NCI-H526 treated with DMSO at 0.1 percent for 48 hours (cell line): ENCODE data around the gene RAB8B.
A peak's percentile ranks its signal among the peaks of the same experiment; 100 is the strongest.

Experiments used
- DNase-seq: peaks from one replicate; lab custom pipeline; 2025; lab: John Stamatoyannopoulos, UW

Gene RAB8B

DNA sequence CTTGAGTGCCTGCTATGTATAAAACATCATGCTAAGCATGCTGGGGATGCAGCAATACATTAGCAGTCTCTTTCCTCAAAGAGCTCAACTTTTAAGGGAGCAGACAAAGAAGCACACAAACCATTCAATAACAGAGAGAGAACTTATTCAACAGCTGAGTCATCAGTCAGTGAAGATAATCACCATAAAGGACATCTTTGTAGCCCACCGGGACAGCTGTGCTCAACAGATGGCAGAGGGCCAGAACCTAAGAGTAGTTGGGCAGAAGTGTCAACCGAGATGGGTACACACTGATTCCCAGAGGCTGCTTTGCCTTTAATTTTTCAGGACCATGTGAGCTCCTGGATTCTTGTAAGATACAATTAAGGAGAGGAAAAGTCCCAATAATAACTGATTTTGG, 4.2 kb upstream of the RAB8B start:
- DNase-seq = no peak

DNA sequence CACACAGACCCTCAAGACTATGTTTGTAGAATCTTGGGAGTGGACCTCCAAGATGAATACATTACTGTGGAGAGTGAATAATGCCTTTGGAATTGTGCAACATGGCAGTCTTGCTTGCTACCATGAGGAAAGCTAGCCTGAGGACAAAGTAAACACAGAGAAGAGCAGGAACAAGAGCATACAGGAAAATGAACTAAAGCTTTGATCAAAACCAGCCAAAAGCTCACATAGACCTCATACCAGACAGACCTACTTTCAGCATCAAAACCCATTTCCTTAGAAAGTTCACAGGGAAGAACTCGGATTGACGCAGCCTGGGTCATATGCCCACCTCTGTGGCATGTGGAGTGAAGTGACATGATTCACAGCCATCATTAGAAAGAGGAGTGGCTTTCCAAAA, 3.3 kb upstream of the RAB8B start:
- no peak for DNase-seq

DNA sequence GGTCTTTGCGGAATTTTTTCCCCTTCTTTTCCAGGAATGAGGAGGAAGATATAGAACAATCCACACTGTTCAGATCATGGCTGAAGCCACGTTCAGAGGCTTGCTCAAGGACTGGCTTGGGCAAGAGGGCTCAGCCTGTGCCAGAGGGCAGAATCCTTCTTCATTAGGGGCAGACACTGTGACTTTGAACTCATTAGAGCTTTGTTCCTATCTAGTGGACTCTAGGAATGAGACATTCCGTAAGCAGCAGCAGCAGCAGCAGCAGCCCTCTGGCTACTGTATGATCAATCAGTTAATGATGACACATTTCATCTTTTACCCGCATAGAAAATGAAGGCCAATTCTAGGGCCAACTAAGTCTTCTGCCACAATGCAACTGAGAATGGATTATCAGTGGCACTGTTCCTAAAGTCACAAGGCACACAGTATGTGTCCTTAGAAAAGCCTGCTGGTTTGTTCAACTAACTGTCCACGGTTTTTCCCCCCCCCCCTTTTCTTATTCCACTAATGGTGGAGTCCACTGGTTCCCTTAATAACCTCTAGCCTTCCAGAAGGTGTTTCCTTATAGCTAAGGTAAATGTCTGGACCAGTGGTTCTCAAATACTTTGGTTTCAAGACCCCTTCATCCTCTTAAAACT, 1.7 kb upstream of the RAB8B start:
- no peak for DNase-seq

DNA sequence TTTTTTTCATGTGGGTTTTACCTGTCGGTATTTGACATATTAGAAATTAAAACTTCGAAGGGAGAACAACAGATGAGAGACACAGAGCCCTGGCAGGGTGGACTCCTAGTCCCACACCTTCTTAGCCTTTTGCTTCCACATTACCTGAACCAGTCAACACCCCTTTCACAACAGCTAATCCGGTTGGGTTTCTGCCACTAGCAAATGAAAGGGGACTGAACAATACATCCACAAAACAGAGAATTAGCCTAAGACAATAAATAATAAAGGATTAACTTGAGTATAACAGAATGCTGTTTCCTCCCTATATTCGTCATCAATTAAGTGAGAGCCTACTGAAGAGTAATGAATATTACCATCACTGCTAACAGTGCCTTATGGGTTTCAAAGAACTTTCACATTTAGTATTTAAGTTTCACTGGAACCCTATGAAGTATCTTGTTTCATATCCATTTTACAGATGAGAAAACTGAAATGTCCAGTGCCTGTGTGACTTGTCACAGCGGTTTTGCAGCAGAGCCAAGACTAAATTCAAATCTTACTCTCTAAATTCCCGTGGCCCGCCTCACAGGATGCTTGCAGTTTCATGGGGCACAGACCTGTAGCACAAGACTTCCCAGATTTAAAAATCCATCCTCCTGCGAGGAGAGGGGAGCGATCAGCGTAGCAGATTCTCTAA, 1.0 kb upstream of the RAB8B start:
- no peak for DNase-seq

DNA sequence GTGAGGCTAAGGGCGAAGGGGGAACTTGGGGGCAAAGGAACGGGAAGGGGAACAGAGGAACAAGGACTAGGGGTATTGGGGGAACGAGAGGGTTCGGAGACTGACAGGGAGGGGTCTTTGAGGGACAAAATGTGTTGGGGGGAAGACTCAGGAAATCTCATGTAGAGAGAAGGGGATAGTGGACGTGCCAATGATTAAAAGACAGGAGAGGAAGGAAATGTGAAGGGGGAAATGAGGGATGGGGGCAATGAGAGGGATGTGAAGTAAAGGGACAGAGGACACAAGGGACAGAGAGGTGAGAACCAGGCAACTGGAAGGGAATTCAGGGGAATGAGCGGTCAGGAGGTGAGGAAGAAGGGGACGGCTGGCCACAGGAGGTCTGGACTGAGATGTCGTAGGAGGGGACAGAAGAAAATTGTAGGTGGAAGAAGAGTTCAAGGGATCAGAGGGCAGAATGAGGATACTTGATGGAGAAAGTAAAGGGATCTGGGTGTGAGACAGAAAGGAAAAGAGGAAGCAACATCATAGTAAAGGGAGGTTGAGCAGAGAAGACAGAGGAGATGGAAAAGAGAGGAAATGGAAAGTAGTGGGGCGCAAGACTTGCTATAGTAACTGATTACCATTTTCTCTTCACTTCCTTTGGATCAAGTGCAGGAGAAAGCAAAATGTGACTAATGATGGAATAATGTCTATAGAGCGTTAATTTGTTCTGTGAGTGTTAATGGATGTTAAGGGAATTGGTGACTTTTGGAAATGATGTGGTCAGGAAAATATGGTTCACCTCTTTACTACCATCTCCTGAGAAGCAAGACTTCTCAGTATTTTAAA, 749 bp downstream of the RAB8B start:
- no peak for DNase-seq

DNA sequence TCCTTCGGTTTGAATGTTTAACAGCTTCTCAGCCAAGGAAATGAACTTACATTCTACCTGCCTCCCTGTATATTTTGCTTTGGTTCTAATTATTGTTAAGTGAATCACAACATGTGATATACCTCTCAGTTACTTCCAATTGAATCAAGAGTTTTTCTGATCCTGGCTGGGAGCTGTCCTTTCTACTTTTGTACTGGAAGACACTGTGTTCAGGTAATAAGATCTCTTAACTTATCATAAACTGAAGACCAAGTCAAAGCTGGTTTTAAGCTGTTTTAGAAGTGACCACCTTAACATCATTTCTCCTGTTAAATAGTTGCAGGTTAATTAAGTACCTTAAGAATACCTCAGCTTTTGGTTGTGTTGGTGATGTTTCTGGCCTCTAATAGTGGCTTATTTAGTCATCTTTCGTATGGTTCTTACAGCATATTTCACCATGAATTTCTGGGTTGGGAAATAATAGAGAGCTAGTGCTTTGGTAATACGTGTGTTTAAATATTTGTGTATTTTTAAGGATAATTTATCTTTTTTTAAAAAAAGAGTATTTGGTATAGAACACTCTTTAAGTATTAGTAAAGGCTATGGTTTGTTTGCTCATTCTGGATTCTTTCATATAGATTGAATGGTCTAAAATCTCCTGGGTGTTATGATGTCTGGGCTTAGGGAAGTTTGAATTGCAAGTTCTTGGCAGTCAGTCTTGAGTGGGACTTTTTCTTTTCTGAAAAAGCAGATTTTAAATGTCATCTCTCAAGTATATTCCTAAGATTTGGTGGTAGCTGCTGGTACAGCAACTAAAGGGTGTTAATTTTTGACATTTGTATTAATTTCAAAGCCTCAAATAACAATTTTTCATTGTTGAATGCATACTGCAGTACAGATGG, 1.6 kb downstream of the RAB8B start:
- no peak for DNase-seq

DNA sequence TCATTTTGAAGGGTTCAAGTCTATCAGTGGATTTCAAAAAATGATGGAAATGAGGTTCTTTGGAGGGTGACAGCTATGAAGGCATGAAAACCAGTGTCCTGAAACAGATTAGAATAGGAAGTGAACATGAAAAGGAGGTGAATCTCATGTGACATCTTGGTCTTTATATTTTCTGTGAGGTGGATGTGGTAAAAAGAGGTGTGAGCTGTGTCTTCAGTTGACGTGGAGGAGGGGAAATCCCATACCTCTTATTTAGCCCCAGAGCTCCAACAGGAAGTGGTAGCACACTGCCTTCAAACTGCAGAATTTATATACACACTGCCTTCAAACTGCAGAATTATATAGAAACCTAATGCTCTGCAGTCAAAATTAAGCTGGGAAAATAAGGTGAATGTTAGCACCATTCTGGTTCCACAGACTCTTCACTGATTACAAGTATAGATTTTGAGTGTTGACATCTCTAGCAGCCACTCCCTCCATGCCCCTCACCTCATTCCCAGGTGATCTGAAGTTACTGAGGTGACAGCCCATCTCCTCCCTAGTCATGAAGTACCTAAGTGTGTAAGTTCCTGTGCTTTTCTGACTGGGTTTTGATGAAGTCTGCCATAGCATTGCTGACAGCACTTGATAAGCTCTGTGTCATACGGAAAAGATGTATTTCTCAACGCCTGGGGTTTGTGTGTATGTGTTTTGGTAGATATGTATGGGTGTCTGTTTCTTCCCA, 2.7 kb downstream of the RAB8B start:
- no peak for DNase-seq

DNA sequence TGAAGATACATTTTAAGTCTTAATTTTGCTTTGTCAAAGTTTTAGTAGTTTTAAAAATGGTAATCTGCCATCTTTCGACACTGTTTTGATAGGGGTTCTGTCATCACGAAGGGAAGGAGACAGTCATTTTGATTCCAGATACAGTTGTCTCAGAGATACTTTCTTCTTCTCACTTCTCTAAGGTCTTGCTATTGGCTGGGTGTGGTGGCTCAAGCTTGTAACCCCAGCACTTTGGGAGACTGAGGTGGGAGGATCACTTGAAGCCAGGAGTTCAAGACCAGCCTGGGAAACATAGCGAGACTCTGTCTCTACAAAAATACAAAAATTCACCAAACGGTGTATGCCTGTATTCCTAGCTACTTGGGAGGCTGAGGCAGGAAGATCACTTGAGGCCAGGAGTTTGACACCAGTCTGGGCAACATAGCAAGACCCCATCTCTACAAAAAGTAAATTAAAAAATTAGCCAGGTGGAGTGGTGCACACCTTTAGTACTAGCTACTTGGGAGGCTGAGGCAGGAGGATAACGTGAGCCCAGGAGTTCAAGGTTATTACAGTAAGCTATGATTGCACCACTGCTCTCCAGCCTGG, 3.3 kb downstream of the RAB8B start:
- no peak for DNase-seq

DNA sequence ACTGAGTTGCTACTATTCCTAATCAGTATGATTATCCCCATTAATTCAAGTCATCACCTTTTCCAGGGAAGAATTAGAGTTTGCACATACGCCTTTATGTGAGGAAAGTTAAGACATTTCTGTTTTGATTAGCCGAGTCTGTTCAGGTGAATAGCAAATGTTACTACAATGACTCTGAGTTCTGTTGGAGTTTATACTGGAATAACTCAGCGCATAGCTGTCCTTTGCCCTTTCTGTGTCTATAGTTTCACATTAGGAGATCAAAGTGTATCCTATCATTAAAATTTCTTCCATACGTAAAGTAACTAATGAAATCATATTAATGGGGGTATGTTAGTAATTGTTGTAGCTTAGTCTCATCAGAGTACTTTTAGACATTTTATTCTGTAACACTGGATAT, 4.9 kb downstream of the RAB8B start:
- no peak for DNase-seq

DNA sequence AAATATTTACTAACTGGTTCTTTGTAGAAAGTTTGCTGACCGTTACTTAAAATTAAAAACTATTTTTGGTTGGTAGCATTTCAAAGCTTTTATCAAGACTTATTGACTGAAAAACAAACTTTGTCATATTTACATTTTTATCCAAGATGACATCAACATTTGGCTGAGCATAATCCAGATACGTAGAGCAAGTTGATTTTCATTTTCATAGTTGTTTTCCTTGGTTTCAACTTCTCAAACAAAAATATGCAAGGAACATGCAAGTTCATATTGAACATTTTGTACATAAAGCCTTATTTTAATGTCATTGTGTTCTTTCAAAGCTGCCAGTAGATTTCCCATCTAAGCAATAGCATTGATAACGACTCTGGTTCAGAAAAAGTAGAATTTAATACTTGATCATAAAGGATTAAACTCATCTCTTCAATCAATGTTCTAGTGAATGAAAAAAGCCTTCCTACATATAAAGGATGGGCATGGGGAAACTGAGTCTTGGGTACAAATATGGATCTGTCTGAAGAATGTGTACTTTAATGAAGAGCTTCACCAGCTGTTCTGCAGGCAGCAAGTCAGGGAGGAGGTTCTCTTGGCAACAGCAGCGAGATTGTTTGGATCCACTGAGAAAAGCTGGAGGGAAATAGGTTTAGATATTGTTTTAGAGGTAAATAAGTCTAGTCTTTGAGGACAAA, 5.6 kb downstream of the RAB8B start:
- DNase-seq = no peak

DNA sequence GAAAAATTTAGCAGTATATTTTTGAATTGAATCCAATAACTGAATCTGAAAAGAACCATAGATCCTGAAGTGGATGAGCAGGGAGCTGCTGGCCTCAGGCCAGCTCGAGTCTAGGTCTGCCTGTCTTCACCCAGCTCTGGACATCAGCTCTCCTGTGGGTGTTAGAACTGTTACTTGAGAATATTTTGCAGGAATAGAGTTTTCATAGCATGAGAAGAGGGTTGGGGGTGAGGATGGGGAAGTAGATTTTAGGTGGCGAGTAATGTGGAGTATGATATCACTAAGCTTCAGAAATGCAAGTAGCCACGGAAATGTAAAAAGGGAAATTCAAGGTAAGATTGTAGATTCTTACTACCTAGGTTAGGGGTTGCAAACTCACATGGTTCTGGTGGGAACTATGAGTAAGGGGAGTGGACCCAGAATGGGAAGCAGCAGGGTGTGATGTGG, 6.2 kb downstream of the RAB8B start:
- no peak for DNase-seq

DNA sequence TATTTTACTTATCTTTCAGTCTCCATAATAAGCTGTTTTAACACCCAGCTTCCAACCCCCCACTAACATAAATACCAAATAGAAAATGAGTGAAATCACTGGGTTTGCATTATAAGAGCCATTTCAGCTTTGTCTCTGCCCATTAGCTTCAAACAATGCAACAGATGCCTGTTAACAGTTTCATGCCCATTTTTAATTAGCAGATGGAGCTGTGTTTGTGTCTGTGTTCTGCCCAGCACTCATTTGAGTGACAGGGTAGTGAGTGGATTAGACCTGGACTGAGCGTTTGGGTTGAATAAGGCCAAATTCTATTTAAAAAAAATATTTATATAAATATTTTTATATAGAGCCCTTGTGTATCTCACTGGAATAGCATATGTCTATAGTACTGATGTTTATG, 7.4 kb downstream of the RAB8B start:
- DNase-seq = no peak

DNA sequence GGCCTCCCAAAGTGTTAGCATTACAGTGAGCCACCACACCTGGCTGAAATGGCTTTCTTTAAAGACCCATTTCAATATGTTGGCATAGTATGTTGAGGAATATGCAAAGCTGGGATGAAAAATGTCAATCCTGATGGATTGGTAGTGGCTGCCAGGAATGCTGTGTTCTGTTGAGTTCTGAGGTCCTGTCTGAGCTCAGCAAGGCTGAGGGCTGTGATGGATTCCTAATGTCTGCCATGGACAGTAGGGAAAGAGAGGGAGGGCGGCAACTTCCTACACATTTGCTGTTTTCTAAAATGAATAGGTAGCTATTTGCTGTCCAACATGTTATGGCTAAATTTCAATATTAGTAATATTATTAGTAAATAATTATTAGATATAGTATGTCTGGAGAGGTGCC, 8.2 kb downstream of the RAB8B start:
- no peak for DNase-seq

DNA sequence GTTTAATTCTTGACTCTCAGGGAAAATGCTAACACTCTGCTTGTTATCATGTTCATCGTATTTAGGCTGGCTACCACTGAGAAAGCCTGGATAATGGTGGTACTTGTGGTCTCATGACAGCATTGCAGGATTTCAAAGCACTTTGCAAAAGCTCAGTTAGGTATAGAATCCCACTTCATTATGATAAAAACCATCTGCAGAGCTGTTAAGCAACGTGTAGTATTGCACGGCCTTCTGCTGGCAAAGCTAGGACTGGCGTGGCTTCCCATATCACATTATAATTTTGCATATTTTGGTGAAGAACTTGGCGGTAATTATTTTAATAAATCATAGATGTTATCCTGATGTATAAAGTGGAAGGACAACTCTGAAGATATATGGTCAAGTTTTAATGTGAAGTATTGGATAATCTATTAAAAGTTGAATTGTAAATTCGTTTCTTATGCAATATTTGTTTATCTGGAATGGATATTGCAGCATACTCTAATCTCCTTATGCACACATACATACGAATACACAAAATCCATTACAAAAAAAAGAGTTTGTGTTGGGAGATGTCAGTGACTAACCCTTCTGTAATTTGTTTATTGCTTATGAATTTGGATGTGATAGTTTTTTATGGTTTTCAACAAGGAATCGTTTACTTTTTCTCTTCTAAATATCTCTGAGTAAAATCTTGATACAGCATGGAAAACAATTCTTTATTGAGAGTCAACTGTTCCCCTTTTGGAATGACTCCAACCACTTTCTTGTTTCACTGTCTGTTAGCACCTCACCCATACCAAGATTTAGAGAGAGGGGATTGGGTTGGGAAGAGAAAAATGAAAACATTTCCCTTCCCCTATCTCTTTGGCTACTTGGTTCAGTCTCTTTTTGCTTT, 9.2 kb downstream of the RAB8B start:
- peak; percentile 50 for DNase-seq

DNA sequence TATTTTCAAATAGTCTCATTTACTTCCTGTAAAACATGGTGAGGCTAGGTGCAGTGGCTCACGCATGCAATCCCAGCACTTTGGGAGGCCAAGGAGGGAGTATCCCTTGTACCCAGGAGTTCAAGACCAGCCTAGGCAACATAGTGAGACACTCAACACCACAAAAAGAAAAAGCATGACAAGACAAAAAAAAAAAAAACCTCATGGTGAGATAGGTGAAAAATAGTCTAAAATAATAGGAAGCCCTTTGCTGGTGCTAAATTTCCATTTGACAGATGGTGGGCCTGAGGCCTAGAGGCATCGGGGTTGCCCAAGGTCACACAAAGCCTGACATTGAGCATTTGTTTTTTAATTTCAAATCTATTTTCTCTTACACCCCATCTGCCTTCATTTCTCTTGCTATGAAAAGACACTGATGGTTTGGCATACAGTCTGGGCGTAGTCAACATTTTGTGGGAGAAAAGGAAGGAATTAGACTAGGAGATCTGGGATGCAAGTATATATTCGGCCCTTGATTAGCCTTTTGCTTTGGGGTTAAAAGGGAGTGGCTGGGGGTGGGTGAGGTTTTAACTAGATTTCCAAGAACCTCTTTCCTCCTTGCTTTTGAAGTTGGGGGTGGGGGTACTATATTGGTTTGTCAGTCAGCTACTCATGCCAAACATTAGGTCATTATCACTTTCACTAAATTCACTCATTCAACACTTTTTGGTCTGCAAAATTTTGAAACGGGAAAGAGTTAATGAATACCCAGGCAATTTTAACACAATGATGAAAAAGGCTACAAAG, 11.3 kb downstream of the RAB8B start:
- no peak for DNase-seq

DNA sequence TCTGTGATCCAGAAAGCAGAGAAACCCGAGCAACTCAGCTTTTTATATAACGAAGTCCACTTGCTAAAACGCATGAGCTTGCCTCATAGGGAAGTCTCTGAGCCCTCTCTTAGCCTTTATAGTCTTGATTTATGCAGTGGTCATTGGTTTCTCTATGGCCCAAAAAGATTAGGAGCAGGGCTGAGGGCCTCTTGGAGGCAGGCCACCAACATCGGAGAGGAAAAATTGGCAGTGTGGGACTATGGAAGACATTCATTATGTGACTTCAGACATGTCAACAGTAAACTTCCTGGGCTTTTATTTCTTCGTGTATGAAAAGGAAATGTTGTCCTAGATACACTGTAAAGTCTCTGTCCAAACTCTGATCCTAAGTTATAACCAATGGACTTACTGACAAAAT, 13.5 kb downstream of the RAB8B start:
- no peak for DNase-seq

DNA sequence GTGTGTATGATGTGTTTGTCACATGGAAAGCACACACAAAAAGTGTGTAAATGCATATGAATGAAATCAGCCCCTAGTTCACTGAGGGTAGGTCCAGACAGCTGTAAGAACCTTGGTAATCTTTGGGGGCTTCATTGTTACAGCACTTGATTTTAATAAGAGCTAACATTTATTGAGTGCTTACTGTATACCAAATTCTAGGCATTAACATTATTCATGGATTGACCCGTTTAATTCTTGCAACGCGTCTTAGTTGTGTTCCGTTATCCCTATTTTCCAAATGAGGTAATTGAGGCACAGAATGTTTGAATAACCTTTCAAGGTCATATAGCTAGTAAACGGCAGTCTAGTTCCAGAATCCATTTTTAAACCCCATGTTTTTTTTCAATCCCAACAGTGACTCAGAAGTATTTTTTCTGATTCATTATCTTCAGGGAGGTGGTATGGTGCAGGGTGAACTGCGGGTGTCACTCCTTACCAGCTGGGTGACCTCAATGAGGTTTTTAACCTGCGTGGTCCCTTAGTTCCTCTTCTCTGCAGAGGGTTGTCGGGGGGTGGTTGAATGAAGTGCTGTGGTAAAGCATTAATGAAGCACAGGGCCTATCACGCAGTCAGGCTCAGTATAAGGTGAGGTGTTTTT, 14.2 kb downstream of the RAB8B start:
- DNase-seq = no peak

DNA sequence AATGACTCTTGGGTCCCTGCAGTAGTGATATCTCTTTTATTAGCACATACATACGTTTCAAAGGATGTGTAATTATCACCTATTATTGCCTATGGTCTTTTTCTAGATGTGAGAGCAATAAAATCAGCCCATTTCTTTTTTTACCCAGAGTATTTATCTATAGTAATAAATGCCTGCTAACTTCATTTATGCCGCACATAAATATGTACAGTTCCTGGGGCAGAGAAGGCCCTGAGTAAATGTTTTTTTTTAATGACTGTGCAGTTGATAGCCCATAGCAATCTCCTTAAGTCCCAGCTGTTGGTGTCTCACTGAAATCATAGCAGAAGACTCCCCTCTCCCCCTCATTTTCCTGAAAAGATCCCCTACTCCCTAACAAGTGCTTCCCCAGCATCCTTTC, 16.7 kb downstream of the RAB8B start:
- no peak for DNase-seq
